GM12878 (cell line): Measurements from ENCODE around the gene SLC1A1. TPM values are rescaled to one million over a fixed set of nuclear protein-coding genes. Genes with fewer than 3 reads are reported as not detected.

ENCODE experiments used
- ATAC-seq: fragments of 200-7000 bp; cut with Tn5 transposase; 3 replicates; pipeline ENCODE4 v1.9.1; 2020; ENCODE audit warnings: mild to moderate bottlenecking, moderate library complexity
- BruUV-seq: library from RNA; stranded (reverse); fragments of 400-500 nt; replicated peaks from 2 replicates; lab custom pipeline; 2021; lab: Mats Ljungman, UMichigan
- CTCF ChIA-PET: fragments of 300-600 bp; sonication (Branson Sonifier 250); formaldehyde crosslinking; extraction: SDS; loops from one replicate; lab custom pipeline; 2021; ENCODE audit warnings: inconsistent platforms; lab: Yijun Ruan, JAX
- POLR2A ChIA-PET: fragments of 350-600 bp; formaldehyde crosslinking; extraction: SDS; loops from one replicate; lab custom pipeline; 2021; ENCODE audit warnings: inconsistent platforms; lab: Charles Lee
- RAD21 ChIA-PET: fragments of 300-600 bp; sonication (Branson Sonifier 250); formaldehyde crosslinking; loops from one replicate; lab custom pipeline; 2023; ENCODE audit warnings: antibody characterized with exemption; ENCODE audit not compliant: unreplicated experiment; lab: Charles Lee
- SMC1A ChIA-PET: fragments of 300-600 bp; sonication (Branson Sonifier 250); formaldehyde crosslinking; loops from one replicate; lab custom pipeline; 2023; ENCODE audit not compliant: unreplicated experiment, uncharacterized antibody; lab: Charles Lee
- DNase-seq: peaks from one replicate; pipeline ENCODE4 v3.0.0-alpha.2; 2011; ENCODE audit warnings: low read depth, low spot score
- FAIRE-seq: peaks from 3 replicates; lab custom pipeline; 2011; peaks lifted over from hg19 to GRCh38; lab: Jason Lieb, UNC
- H2AFZ ChIP-seq: 2 replicates; pipeline ENCODE4 v1.6.0; 2011; ENCODE audit warnings: low read depth, low read length, control low read depth; ENCODE audit not compliant: control insufficient read depth
- H3K27ac ChIP-seq: 2 replicates; pipeline ENCODE4 v1.5.1; 2011; ENCODE audit warnings: control low read depth; ENCODE audit not compliant: control insufficient read depth, insufficient read depth
- H3K27me3 ChIP-seq, 2 experiments: replicated peaks in 1 of 2; 2 replicates each; pipeline versions ENCODE4 v1.6.0 to v1.6.1; 2011; ENCODE audit warnings: low read length in 1 of 2; ENCODE audit not compliant: control insufficient read depth in 2 of 2, insufficient read depth in 2 of 2
- H3K36me3 ChIP-seq, 2 experiments: 2 replicates each; pipeline ENCODE4 v1.5.1; 2011; ENCODE audit warnings: low read length in 1 of 2; ENCODE audit not compliant: control insufficient read depth in 2 of 2, insufficient read depth in 2 of 2
- H3K4me1 ChIP-seq: 2 replicates; pipeline ENCODE4 v1.6.1; 2011; ENCODE audit warnings: mild to moderate bottlenecking, low read length, moderate library complexity, mixed read lengths; ENCODE audit not compliant: control insufficient read depth, insufficient read depth
- H3K4me2 ChIP-seq: 2 replicates; pipeline ENCODE4 v1.6.0; 2011; ENCODE audit warnings: control low read depth; ENCODE audit not compliant: control insufficient read depth, insufficient read depth
- H3K4me3 ChIP-seq: fragments of 200-600 bp; sonication (generic); 2 replicates; pipeline ENCODE4 v1.5.1; 2016
- H3K79me2 ChIP-seq: 2 replicates; pipeline ENCODE4 v1.6.0; 2011; ENCODE audit warnings: low read length; ENCODE audit not compliant: control insufficient read depth, insufficient read depth
- H3K9ac ChIP-seq: 2 replicates; pipeline ENCODE4 v1.8.0; 2011; ENCODE audit warnings: low read length, control low read depth, mixed read lengths; ENCODE audit not compliant: control insufficient read depth, insufficient read depth
- H3K9me3 ChIP-seq: replicated peaks from 3 replicates; pipeline ENCODE4 v1.5.1; 2011; ENCODE audit warnings: mild to moderate bottlenecking, low read length; ENCODE audit not compliant: control insufficient read depth, insufficient read depth
- H4K20me1 ChIP-seq: 2 replicates; pipeline ENCODE4 v1.6.0; 2011; ENCODE audit not compliant: control insufficient read depth, insufficient read depth
- BCLAF1 ChIP-seq: fragments of 450-650 bp; IDR thresholded peaks from 2 replicates; pipeline ENCODE4 v1.6.1; 2017; ENCODE audit warnings: antibody characterized with exemption, mild to moderate bottlenecking, moderate library complexity
- E4F1 ChIP-seq: fragments of 450-650 bp; IDR thresholded peaks from 2 replicates; pipeline ENCODE4 v1.6.1; 2018; ENCODE audit warnings: borderline replicate concordance, mild to moderate bottlenecking; ENCODE audit not compliant: partially characterized antibody
- NR2F1 ChIP-seq: fragments of 450-650 bp; conservative IDR thresholded peaks from 2 replicates; pipeline ENCODE4 v1.6.1; 2017; ENCODE audit warnings: mild to moderate bottlenecking
- PAX5 ChIP-seq: IDR thresholded peaks from 2 replicates; pipeline ENCODE4 v1.6.1; 2011; ENCODE audit warnings: low read depth, low read length, borderline replicate concordance
- PBX3 ChIP-seq: IDR thresholded peaks from 2 replicates; pipeline ENCODE4 v1.6.1; 2011; ENCODE audit warnings: mild to moderate bottlenecking, low read depth, low read length, moderate library complexity; ENCODE audit not compliant: insufficient replicate concordance
- PKNOX1 ChIP-seq: fragments of 450-650 bp; IDR thresholded peaks from 2 replicates; pipeline ENCODE4 v1.6.1; 2016; ENCODE audit warnings: mild to moderate bottlenecking
- RAD51 ChIP-seq: fragments of 450-650 bp; IDR thresholded peaks from 2 replicates; pipeline ENCODE4 v1.6.1; 2016; ENCODE audit warnings: moderate library complexity, mild to moderate bottlenecking, inconsistent platforms
- WGBS: methylation state at CpG from one replicate; pipeline ENCODE4 v1.1.6; 2016; ENCODE audit warnings: low lambda C conversion rate; ENCODE audit not compliant: insufficient replicate concordance, insufficient coverage; ENCODE audit errors: missing lambda C conversion rate; 5-methylcytosine and 5-hydroxymethylcytosine counted together
- in situ Hi-C: fragments of 300-500 bp; cut with MboI; formaldehyde crosslinking; loops from 9 replicates; pipeline ENCODE4 v1.14.3; 2018; ENCODE audit warnings: mixed read lengths
- intact Hi-C: fragments of 100-400 bp; cut with micrococcal nuclease; formaldehyde crosslinking; loops from one replicate; pipeline ENCODE4 v1.14.2; 2022; ENCODE audit not compliant: unreplicated experiment
- polyA plus RNA-seq, 11 experiments: library from polyadenylated mRNA; depleted of rRNA in 4 of 11; unstranded in 6 of 11; stranded (reverse) in 5 of 11; fragments of >200 nt; fragmentation: Nextera tagmentation in 4 of 11; fragmentation: Illumina TruSeq in 1 of 11; extraction: Ambion mirVana in 4 of 11; extraction: Trizol in 1 of 11; gene quantifications; 1 replicate in 1 of 11; 2 replicates in 10 of 11; pipeline versions ENCODE4 v1.2.1 to v1.2.3, GENCODE V29; 2011 to 2016; ENCODE audit warnings: inconsistent platforms in 2 of 11, missing spikeins in 2 of 11, low read depth in 1 of 11
- total RNA-seq, 4 experiments: library from RNA; depleted of rRNA in 3 of 4; stranded (reverse); fragments of >200 nt in 3 of 4; fragmentation: Illumina TruSeq in 1 of 4; extraction: Trizol in 1 of 4; gene quantifications; 2 replicates each; pipeline versions ENCODE4 v1.2.1 to v1.2.3, GENCODE V29; 2013 to 2021
- TF ChIP-seq, protein P1 (sequence below): fragments of 450-650 bp; IDR thresholded peaks from 2 replicates; pipeline ENCODE4 v1.6.1; 2017; ENCODE audit warnings: mild to moderate bottlenecking

Gene SLC1A1
- total and polyA plus RNA-seq, 10 of the 15 experiments (the other 5 are each of a cell fraction or from before 2014, with no cell fraction given), result 4.2 to 24.9 (median 18.3) TPM

DNA sequence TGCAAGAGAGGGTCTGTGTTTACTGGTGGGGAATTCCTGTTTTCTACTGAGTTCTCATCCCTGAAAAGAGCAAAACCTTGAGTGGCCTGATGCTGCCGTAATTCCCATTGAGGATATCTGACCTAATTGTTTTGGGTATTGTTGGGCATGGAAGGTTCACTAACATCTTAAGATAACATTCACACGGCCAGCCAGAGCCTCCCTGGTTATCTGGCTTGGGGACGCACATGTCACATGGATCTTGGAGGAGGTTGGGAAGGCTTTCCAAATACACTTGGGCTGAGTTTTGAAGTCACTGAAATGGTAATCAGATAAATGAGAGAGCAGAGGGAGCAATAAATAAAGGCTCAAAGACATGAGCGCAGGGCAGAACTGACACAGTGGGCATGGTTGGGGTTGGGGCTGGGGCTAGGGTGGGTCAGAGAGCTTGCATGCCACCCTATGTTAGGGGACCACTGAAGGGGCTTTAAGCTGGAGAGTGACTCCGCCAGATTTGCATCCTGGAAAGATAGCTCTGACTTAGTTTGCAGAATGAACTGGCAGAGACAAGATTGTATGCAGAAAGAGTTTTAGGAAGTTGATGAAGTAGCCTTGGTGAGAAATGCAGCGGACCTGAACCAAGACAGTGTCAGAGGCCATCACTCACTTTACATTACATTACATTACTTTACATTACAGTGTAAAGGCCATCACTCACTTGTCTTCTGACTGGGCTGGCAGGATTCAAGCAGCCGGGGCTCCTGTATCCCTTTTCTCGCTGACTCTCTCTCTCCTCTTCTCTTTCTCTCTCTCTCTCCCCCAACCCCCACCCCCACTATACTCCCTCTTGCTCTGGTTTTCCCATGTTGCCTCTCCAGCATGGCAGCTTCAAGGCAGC lies 24.2 kb downstream of the SLC1A1 start:
- 74% methylated on average over 8 of the region's 8 CpGs for WGBS
- ChIA-PET RAD21 (no interaction called here), CTCF (interaction anchor here (1.0 to 2.1 kb wide), 3 partner anchors 24 to 49 kb away, joined by 3 to 7 read pairs (median 3); no protein-coding TSS in a partner anchor), SMC1A (interaction anchor here (1.4 to 1.9 kb wide), 3 partner anchors 23 to 132 kb away, joined by 4 to 6 read pairs (median 4); no protein-coding TSS in a partner anchor), POLR2A (no interaction called here)
- ATAC-seq (peak; percentile 35), DNase-seq (no peak), FAIRE-seq (no peak)
- H3K4me2 ChIP-seq, result peak overlapping the region; percentile 7; the same call in 1 of the 2 replicates
- H3K4me3 ChIP-seq, result no peak overlapping the region
- TF ChIP-seq PBX3 (peak; percentile 53), NR2F1 (peak; percentile 41; the same call in 1 of the 2 replicates), PKNOX1 (peak; percentile 69), BCLAF1 (no peak), E4F1 (no peak), PAX5 (peak; percentile 95), RAD51 (no peak)
- TF ChIP-seq, protein P1, sequence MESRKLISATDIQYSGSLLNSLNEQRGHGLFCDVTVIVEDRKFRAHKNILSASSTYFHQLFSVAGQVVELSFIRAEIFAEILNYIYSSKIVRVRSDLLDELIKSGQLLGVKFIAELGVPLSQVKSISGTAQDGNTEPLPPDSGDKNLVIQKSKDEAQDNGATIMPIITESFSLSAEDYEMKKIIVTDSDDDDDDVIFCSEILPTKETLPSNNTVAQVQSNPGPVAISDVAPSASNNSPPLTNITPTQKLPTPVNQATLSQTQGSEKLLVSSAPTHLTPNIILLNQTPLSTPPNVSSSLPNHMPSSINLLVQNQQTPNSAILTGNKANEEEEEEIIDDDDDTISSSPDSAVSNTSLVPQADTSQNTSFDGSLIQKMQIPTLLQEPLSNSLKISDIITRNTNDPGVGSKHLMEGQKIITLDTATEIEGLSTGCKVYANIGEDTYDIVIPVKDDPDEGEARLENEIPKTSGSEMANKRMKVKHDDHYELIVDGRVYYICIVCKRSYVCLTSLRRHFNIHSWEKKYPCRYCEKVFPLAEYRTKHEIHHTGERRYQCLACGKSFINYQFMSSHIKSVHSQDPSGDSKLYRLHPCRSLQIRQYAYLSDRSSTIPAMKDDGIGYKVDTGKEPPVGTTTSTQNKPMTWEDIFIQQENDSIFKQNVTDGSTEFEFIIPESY, result peak; percentile 93
- no TSS peak for BruUV-seq
- no peak overlapping the region for H2AFZ ChIP-seq
- peaks cover 41% of the 10 kb centered on the region for H3K4me1 ChIP-seq
- intact Hi-C loops, result no loop called here
- no peaks in the 10 kb centered on the region for H3K36me3 ChIP-seq
- no peaks in the 10 kb centered on the region for H3K9me3 ChIP-seq
- peaks cover 6% of the 10 kb centered on the region for H3K79me2 ChIP-seq
- in situ Hi-C loops, result no loop called here
- H4K20me1 ChIP-seq, result no peaks in the 10 kb centered on the region
- H3K9ac ChIP-seq, result no peak overlapping the region
- no peak overlapping the region for H3K27ac ChIP-seq
- H3K27me3 ChIP-seq, result no peaks in the 10 kb centered on the region
